ENCODE measurements around the gene PCDHB14. TPM values are rescaled to one million over a fixed set of nuclear protein-coding genes. Genes with fewer than 3 reads are reported as not detected.
"Not testable (repeated sequence)": the region's sequence is repeated elsewhere in the genome, so short reads cannot be mapped to it uniquely, and the experiment has no call there.

PCDHB14 gene
- total RNA-seq, 4 donors from 2014 or later = 3.5 to 6.5 (median 4.0) TPM

- H3K27me3 ChIP-seq; H3K36me3 ChIP-seq; H3K4me3 ChIP-seq (replicated peaks in 1 of 3); H3K9me3 ChIP-seq; H3K4me1 ChIP-seq; intact Hi-C loops (cut with DNase I); H3K27ac ChIP-seq: not testable (repeated sequence)
- DNase-seq = peak; percentile 29 to 54
- peak in 3 of 6 experiments; percentile 35 to 43 (median 40) for TF ChIP-seq CTCF (IDR thresholded peaks at IDR 0.05)
- 8 to 13% methylated on average over 11 to 12 of the region's 18 CpGs for WGBS, 2 donors
Measured at GRCh38 chr5:141213656-141214339, 9.3 kb upstream of the PCDHB14 start, which contains the start of gene PCDHB13. PCDHB13 (plus strand) TSS chr5:141213919; CDS start chr5:141214124, 205 bp downstream.

- H3K27me3 ChIP-seq; H3K4me3 ChIP-seq (replicated peaks in 1 of 3); intact Hi-C loops (cut with DNase I); H3K36me3 ChIP-seq; DNase-seq; H3K9me3 ChIP-seq; H3K27ac ChIP-seq; H3K4me1 ChIP-seq: not testable (repeated sequence)
- 44 to 67% methylated on average over 11 to 12 of the region's 12 CpGs for WGBS, 2 donors
Measured at GRCh38 chr5:141214583-141214982, 8.6 kb upstream of the PCDHB14 start.

- H3K4me1 ChIP-seq; H3K36me3 ChIP-seq; H3K27ac ChIP-seq; intact Hi-C loops (cut with DNase I); H3K27me3 ChIP-seq; H3K4me3 ChIP-seq (replicated peaks in 1 of 3); H3K9me3 ChIP-seq; DNase-seq: not testable (repeated sequence)
- WGBS, 2 donors = 14 to 37% methylated on average over 9 to 10 of the region's 40 CpGs
Measured at GRCh38 chr5:141215504-141215903, 7.6 kb upstream of the PCDHB14 start.

GRCh38 chr5:141216035-141216434, 7.1 kb upstream of the PCDHB14 start:
- H3K36me3 ChIP-seq; H3K27me3 ChIP-seq; H3K4me3 ChIP-seq (replicated peaks in 1 of 3); H3K27ac ChIP-seq; H3K9me3 ChIP-seq; H3K4me1 ChIP-seq; intact Hi-C loops (cut with DNase I); DNase-seq: not testable (repeated sequence)
- 38 to 44% methylated on average over 2 to 9 of the region's 26 CpGs for WGBS, 2 donors

- WGBS, 2 donors = 7 to 9% methylated on average over 4 to 8 of the region's 40 CpGs
- H3K27me3 ChIP-seq; intact Hi-C loops (cut with DNase I); H3K9me3 ChIP-seq; H3K4me1 ChIP-seq; H3K36me3 ChIP-seq; DNase-seq; H3K27ac ChIP-seq; H3K4me3 ChIP-seq (replicated peaks in 1 of 3): not testable (repeated sequence)
Measured at GRCh38 chr5:141224844-141225243, 1.7 kb downstream of the PCDHB14 start.

GRCh38 chr5:141225421-141225820, 2.3 kb downstream of the PCDHB14 start:
- H3K36me3 ChIP-seq; H3K27me3 ChIP-seq; H3K27ac ChIP-seq; H3K4me3 ChIP-seq (replicated peaks in 1 of 3); DNase-seq; H3K9me3 ChIP-seq; H3K4me1 ChIP-seq; intact Hi-C loops (cut with DNase I): not testable (repeated sequence)
- WGBS, 2 donors = 25 to 32% methylated on average over 14 to 17 of the region's 30 CpGs

GRCh38 chr5:141234109-141234667, 11.0 kb downstream of the PCDHB14 start:
- TF ChIP-seq POLR2A (IDR thresholded peaks at IDR 0.05) (no peak), CTCF (IDR thresholded peaks at IDR 0.05) (no peak)
- DNase-seq = no peak
- Histone ChIP-seq H3K36me3 (no peaks in the 10 kb centered on the region), H3K27me3 (no peaks in the 10 kb centered on the region), H3K9me3 (no peaks in the 10 kb centered on the region), H3K4me3 (replicated peaks in 1 of 3) (no peak overlapping the region), H3K4me1 (no peaks in the 10 kb centered on the region), H3K27ac (no peak overlapping the region)
- intact Hi-C loops (cut with DNase I) = no loop called here
- WGBS, 2 donors = 7 to 8% methylated on average over 15 of the region's 15 CpGs

- intact Hi-C loops (cut with DNase I); H3K4me3 ChIP-seq (replicated peaks in 1 of 3); H3K27ac ChIP-seq; H3K27me3 ChIP-seq; DNase-seq; H3K36me3 ChIP-seq; H3K4me1 ChIP-seq; H3K9me3 ChIP-seq: not testable (repeated sequence)
- WGBS, 2 donors = 6% methylated on average over 15 of the region's 40 CpGs; no CpG with 5 or more reads in 1 of the 2 donors
Measured at GRCh38 chr5:141235922-141236321, 12.8 kb downstream of the PCDHB14 start.

Data from thyroid gland (tissue), 4 donors.